ENCODE results near the gene CELF4. TPM values are rescaled to one million over a fixed set of nuclear protein-coding genes. Genes with fewer than 3 reads are reported as not detected.

CELF4 gene
- total RNA-seq, 1 donor from 2014 or later: 0.22 TPM

DNA sequence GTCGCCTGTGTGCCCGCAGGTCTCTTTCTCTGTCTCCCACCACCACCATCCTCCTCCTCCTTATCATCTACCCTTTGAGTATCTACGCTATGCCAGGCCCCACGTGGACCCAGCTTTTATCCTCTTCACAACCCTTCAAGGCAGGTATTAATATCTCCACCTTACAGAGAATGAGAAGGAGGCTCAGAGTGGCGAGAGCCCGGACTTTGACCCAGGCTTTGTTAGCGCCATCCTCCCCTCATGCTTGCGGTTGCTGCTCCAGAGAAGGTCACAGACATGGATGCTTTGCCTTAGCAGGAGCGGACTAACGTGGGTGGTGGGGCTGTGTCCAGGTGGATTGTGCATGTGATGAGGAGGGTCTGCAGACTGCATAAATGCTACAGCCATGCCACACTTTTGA lies 119.8 kb downstream of the CELF4 start:
- TF ChIP-seq, protein P1, sequence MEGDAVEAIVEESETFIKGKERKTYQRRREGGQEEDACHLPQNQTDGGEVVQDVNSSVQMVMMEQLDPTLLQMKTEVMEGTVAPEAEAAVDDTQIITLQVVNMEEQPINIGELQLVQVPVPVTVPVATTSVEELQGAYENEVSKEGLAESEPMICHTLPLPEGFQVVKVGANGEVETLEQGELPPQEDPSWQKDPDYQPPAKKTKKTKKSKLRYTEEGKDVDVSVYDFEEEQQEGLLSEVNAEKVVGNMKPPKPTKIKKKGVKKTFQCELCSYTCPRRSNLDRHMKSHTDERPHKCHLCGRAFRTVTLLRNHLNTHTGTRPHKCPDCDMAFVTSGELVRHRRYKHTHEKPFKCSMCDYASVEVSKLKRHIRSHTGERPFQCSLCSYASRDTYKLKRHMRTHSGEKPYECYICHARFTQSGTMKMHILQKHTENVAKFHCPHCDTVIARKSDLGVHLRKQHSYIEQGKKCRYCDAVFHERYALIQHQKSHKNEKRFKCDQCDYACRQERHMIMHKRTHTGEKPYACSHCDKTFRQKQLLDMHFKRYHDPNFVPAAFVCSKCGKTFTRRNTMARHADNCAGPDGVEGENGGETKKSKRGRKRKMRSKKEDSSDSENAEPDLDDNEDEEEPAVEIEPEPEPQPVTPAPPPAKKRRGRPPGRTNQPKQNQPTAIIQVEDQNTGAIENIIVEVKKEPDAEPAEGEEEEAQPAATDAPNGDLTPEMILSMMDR (IDR thresholded peaks at IDR 0.05): no peak
- Mint-ChIP-seq H3K9me3 (ENCODE audit: low read depth) (no peaks in the 10 kb centered on the region), H3K36me3 (ENCODE audit: low read depth) (no peaks in the 10 kb centered on the region), H3K27ac (ENCODE audit: unreplicated experiment) (no peak overlapping the region), H3K27me3 (ENCODE audit: low read depth) (peaks cover 28% of the 10 kb centered on the region), H3K4me3 (ENCODE audit: unreplicated experiment) (no peak overlapping the region), H3K4me1 (ENCODE audit: low read depth) (peaks cover 5% of the 10 kb centered on the region)
- DNase-seq (ENCODE audit: low spot score): no peak

DNA sequence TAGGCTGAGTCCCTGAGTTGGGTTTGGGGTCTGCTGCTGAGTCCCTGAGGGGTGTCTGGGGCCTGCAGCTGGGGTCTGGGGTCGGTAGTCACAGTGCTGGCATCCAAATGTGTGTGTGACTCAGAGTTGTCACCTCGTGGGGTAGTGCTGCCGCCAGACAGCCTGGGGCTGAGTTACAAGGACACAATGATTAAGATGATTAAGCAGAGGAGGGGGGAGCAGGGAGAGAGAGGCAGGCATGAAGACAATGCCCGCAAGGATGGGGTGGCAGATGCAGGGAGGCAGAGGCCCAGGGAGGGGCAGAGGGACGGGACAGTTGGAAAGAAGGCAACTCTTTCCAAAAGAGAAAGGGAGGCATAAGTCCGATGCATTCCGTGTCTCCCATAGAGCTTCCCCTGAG lies 120.2 kb downstream of the CELF4 start:
- Mint-ChIP-seq H3K27ac (ENCODE audit: unreplicated experiment) (no peak overlapping the region), H3K9me3 (ENCODE audit: low read depth) (no peaks in the 10 kb centered on the region), H3K4me3 (ENCODE audit: unreplicated experiment) (no peak overlapping the region), H3K36me3 (ENCODE audit: low read depth) (no peaks in the 10 kb centered on the region), H3K27me3 (ENCODE audit: low read depth) (peaks cover 28% of the 10 kb centered on the region), H3K4me1 (ENCODE audit: low read depth) (peaks cover 5% of the 10 kb centered on the region)
- TF ChIP-seq, protein P1 (IDR thresholded peaks at IDR 0.05): no peak
- no peak for DNase-seq (ENCODE audit: low spot score)

DNA sequence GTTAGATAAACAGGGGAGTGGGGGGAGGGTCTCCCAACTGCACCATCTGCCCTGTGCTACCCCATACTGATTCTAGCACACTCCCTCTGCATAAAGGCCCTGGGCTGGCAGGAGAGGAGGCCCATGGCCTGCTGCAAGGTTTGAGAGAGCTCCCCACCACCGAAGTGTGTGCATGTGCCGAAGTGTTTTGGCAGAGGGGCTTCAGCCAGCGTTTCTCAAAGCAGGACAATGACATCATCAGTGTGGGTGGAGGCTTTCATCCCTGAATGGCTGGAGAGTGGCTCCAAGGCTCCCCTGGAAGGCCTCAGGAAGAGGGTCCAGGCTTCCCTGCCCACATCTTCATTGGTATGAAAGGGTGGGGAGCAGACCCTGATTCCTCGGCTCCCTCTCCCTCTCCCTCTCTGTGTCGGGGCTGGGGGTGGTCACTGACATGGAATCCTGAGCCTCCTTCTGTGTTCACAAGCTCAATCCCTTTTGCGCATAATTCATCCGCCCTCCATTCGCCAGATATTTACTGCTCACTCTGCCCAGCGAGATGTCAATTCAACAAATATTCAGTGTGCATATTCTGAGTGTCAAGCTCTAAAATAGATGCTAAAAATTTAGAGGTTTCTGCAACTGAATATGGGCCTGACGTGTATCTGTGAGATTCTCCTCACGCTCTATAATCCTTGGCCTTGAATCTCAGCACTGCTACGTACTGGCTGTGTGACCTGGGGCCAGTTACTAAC lies 122.1 kb downstream of the CELF4 start:
- TF ChIP-seq, protein P1 (IDR thresholded peaks at IDR 0.05): no peak
- Mint-ChIP-seq H3K9me3 (ENCODE audit: low read depth) (no peaks in the 10 kb centered on the region), H3K27ac (ENCODE audit: unreplicated experiment) (no peak overlapping the region), H3K4me3 (ENCODE audit: unreplicated experiment) (no peak overlapping the region), H3K36me3 (ENCODE audit: low read depth) (no peaks in the 10 kb centered on the region), H3K27me3 (ENCODE audit: low read depth) (peaks cover 25% of the 10 kb centered on the region), H3K4me1 (ENCODE audit: low read depth) (peaks cover 5% of the 10 kb centered on the region)
- no peak for DNase-seq (ENCODE audit: low spot score)

DNA sequence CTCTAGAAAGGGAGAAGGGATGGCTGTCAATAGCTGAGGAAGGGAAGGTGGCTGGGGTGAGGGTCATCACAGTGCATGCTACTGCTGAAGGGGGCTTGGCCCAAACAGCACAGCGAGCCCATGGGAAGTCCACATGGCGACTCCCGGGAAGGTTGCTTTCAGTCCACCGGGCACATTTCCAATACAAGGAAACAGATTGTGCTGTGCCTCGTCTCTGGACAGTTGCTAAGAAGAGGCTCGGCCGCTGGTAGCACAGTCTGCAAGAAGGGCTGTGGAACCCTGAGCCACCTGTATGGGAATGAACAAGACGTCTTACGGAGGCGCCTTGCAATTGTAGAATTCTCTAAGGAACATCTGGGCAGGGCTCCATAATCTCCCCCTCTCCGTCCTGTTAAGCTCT lies 123.1 kb downstream of the CELF4 start:
- H3K4me1 Mint-ChIP-seq (ENCODE audit: low read depth): peaks cover 5% of the 10 kb centered on the region
- no peak for DNase-seq (ENCODE audit: low spot score)
- H3K4me3 Mint-ChIP-seq (ENCODE audit: unreplicated experiment): no peak overlapping the region
- no peaks in the 10 kb centered on the region for H3K36me3 Mint-ChIP-seq (ENCODE audit: low read depth)
- peaks cover 34% of the 10 kb centered on the region for H3K27me3 Mint-ChIP-seq (ENCODE audit: low read depth)
- H3K9me3 Mint-ChIP-seq (ENCODE audit: low read depth): no peaks in the 10 kb centered on the region
- H3K27ac Mint-ChIP-seq (ENCODE audit: unreplicated experiment): no peak overlapping the region
- TF ChIP-seq, protein P1 (IDR thresholded peaks at IDR 0.05): no peak

DNA sequence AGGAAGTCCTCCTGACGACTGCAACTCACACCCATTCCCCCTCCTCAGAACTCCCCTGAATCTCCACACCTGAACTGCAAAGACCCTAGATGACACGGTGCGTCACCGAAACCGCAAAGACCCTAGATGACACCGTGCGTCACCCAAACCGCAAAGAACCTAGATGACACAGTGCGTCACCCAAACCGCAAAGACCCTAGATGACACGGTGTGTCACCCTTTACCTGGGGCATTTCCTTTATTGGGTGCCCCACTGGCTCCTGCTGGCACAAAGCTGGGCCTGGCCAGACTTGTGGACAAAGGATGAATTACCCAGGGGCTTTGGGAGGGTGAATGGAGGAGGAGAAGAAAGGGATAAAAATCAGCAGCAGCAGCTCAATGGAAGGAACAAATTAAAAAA lies 123.8 kb downstream of the CELF4 start:
- Mint-ChIP-seq H3K4me1 (ENCODE audit: low read depth) (peaks cover 5% of the 10 kb centered on the region), H3K9me3 (ENCODE audit: low read depth) (no peaks in the 10 kb centered on the region), H3K27ac (ENCODE audit: unreplicated experiment) (no peak overlapping the region), H3K4me3 (ENCODE audit: unreplicated experiment) (no peak overlapping the region), H3K36me3 (ENCODE audit: low read depth) (no peaks in the 10 kb centered on the region), H3K27me3 (ENCODE audit: low read depth) (peaks cover 39% of the 10 kb centered on the region)
- TF ChIP-seq, protein P1 (IDR thresholded peaks at IDR 0.05): no peak
- no peak for DNase-seq (ENCODE audit: low spot score)

Measured in chondrocyte (in vitro differentiated cells).